H1 (cell line): ENCODE data around the gene RPL13A. TPM values are rescaled to one million over a fixed set of nuclear protein-coding genes. Genes with fewer than 3 reads are reported as not detected.

ENCODE experiments used
- CTCF ChIA-PET: fragments of 300-600 bp; sonication (Branson Sonifier 250); formaldehyde crosslinking; loops from one replicate; lab custom pipeline; 2021; ENCODE audit not compliant: partially characterized antibody; lab: Charles Lee
- POLR2A ChIA-PET: fragments of 300-600 bp; sonication (Branson Sonifier 250); formaldehyde crosslinking; loops from one replicate; lab custom pipeline; 2021; ENCODE audit warnings: inconsistent platforms; ENCODE audit not compliant: partially characterized antibody; lab: Charles Lee
- DNase-seq, 2 experiments: peaks; one replicate each; pipeline versions ENCODE4 v3.0.0 to v3.0.0-alpha.2; 2010 to 2022; ENCODE audit warnings: low spot score in 2 of 2, low read depth in 1 of 2, mixed read lengths in 1 of 2
- FAIRE-seq: peaks from 2 replicates; lab custom pipeline; 2011; peaks lifted over from hg19 to GRCh38; lab: Jason Lieb, UNC
- H2AFZ ChIP-seq: 2 replicates; pipeline ENCODE4 v1.8.1; 2012; ENCODE audit warnings: low read length, inconsistent platforms
- H2AK5ac ChIP-seq: 2 replicates; pipeline ENCODE4 v1.6.1; 2013; ENCODE audit warnings: low read depth, low read length
- H2BK120ac ChIP-seq: replicated peaks from 2 replicates; pipeline ENCODE3; 2013; ENCODE audit warnings: low read depth, low read length, inconsistent platforms
- H2BK12ac ChIP-seq: 2 replicates; pipeline ENCODE4 v1.6.1; 2013; ENCODE audit warnings: low read depth, low read length
- H2BK15ac ChIP-seq: 2 replicates; pipeline ENCODE4 v1.6.1; 2013; ENCODE audit warnings: low read length
- H2BK20ac ChIP-seq: 2 replicates; pipeline ENCODE4 v1.6.1; 2013; ENCODE audit warnings: low read length
- H2BK5ac ChIP-seq: 2 replicates; pipeline ENCODE4 v1.6.1; 2013; ENCODE audit warnings: low read depth, low read length
- H3K14ac ChIP-seq: 2 replicates; pipeline ENCODE4 v1.6.1; 2013; ENCODE audit warnings: inconsistent platforms; ENCODE audit not compliant: insufficient read length
- H3K18ac ChIP-seq: 2 replicates; pipeline ENCODE4 v1.6.1; 2013; ENCODE audit warnings: low read length; ENCODE audit errors: extremely low read depth
- H3K23ac ChIP-seq: 2 replicates; pipeline ENCODE4 v1.6.1; 2013; ENCODE audit warnings: inconsistent platforms; ENCODE audit not compliant: insufficient read length
- H3K23me2 ChIP-seq: 2 replicates; pipeline ENCODE4 v1.6.1; 2013; ENCODE audit warnings: low read depth, low read length
- H3K27ac ChIP-seq: 2 replicates; pipeline ENCODE4 v1.6.1; 2011; ENCODE audit warnings: low read depth, low read length, inconsistent platforms
- H3K27me3 ChIP-seq, 4 experiments: replicated peaks in 1 of 4; 1 replicate in 1 of 4; 2 replicates in 3 of 4; pipeline versions ENCODE4 v1.6.1 to v1.8.1; 2011 to 2013; ENCODE audit warnings: low read length in 3 of 4, mild to moderate bottlenecking in 3 of 4, inconsistent platforms in 2 of 4, mixed read lengths in 2 of 4, moderate library complexity in 1 of 4; ENCODE audit not compliant: control insufficient read depth in 3 of 4, insufficient read depth in 3 of 4; ENCODE audit errors: extremely low read depth in 1 of 4
- H3K36me3 ChIP-seq, 4 experiments: 2 replicates each; pipeline versions ENCODE4 v1.6.1 to v1.8.1; 2011 to 2013; ENCODE audit warnings: mild to moderate bottlenecking in 4 of 4, low read length in 3 of 4, moderate library complexity in 2 of 4, control low read depth in 1 of 4, inconsistent platforms in 1 of 4; ENCODE audit not compliant: insufficient read depth in 4 of 4, control insufficient read depth in 2 of 4
- H3K4ac ChIP-seq: replicated peaks from 2 replicates; pipeline ENCODE3; 2013; ENCODE audit warnings: low read length, low read depth, mixed read lengths, inconsistent platforms; ENCODE audit not compliant: insufficient read length
- H3K4me1 ChIP-seq, 4 experiments: replicated peaks in 1 of 4; 1 replicate in 1 of 4; 2 replicates in 3 of 4; pipeline versions ENCODE4 v1.6.1 to v1.8.1; 2011 to 2013; ENCODE audit warnings: low read length in 3 of 4, inconsistent platforms in 2 of 4, mixed read lengths in 1 of 4; ENCODE audit not compliant: insufficient read depth in 4 of 4, control insufficient read depth in 3 of 4
- H3K4me2 ChIP-seq, 2 experiments: 2 replicates each; pipeline versions ENCODE4 v1.6.1 to v1.8.1; 2011 to 2013; ENCODE audit warnings: low read depth in 2 of 2, low read length in 2 of 2, control low read depth in 1 of 2, inconsistent platforms in 1 of 2, mild to moderate bottlenecking in 1 of 2; ENCODE audit not compliant: insufficient read depth in 1 of 2
- H3K4me3 ChIP-seq, 4 experiments: fragments of 200-600, 300-600 bp in 1 of 4; sonication (generic), shearing (Covaris generic), sonication (Bioruptor Twin) in 1 of 4; 2 replicates each; pipeline versions ENCODE4 v1.5.1 to v1.8.1; 2011 to 2016; ENCODE audit warnings: low read length in 4 of 4, low read depth in 3 of 4, control low read depth in 2 of 4, inconsistent platforms in 2 of 4, mild to moderate bottlenecking in 2 of 4, mixed read lengths in 1 of 4, moderate library complexity in 1 of 4; ENCODE audit not compliant: insufficient read depth in 2 of 4; ENCODE audit errors: extremely low read depth in 1 of 4
- H3K56ac ChIP-seq: replicated peaks from 2 replicates; pipeline ENCODE3; 2013; ENCODE audit warnings: low read depth, mild to moderate bottlenecking, mixed read lengths, low read length, inconsistent platforms; ENCODE audit not compliant: insufficient read length
- H3K79me1 ChIP-seq: 2 replicates; pipeline ENCODE4 v1.6.1; 2013; ENCODE audit warnings: low read depth, low read length, control low read depth
- H3K79me2 ChIP-seq, 2 experiments: 2 replicates each; pipeline versions ENCODE4 v1.6.1 to v1.8.1; 2012 to 2013; ENCODE audit warnings: low read length in 2 of 2, mild to moderate bottlenecking in 2 of 2, inconsistent platforms in 1 of 2; ENCODE audit not compliant: insufficient read depth in 2 of 2, control insufficient read depth in 1 of 2
- H3K9ac ChIP-seq, 4 experiments: replicated peaks in 1 of 4; 1 replicate in 1 of 4; 2 replicates in 3 of 4; pipeline versions ENCODE4 v1.6.1 to v1.8.1; 2011 to 2013; ENCODE audit warnings: low read depth in 3 of 4, low read length in 3 of 4, control low read depth in 2 of 4, mild to moderate bottlenecking in 2 of 4, moderate library complexity in 2 of 4, inconsistent platforms in 1 of 4; ENCODE audit errors: extremely low read depth in 1 of 4
- H3K9me3 ChIP-seq, 2 experiments: 2 replicates each; pipeline versions ENCODE4 v1.6.1 to v1.8.1; 2012 to 2013; ENCODE audit warnings: mild to moderate bottlenecking in 2 of 2, moderate library complexity in 2 of 2, control low read depth in 1 of 2, inconsistent platforms in 1 of 2, low read depth in 1 of 2, low read length in 1 of 2, mixed read lengths in 1 of 2; ENCODE audit not compliant: insufficient read depth in 2 of 2
- H4K20me1 ChIP-seq, 2 experiments: replicated peaks in 1 of 2; 2 replicates each; pipeline versions ENCODE3 to v1.8.1; 2011 to 2013; ENCODE audit warnings: inconsistent platforms in 2 of 2, low read length in 2 of 2, mild to moderate bottlenecking in 1 of 2; ENCODE audit not compliant: insufficient read depth in 2 of 2, control insufficient read depth in 1 of 2
- H4K5ac ChIP-seq: 2 replicates; pipeline ENCODE4 v1.6.1; 2013; ENCODE audit warnings: low read length, low read depth, mixed read lengths, inconsistent platforms; ENCODE audit not compliant: insufficient read length
- H4K8ac ChIP-seq: 2 replicates; pipeline ENCODE4 v1.8.0; 2013; ENCODE audit warnings: mild to moderate bottlenecking, moderate library complexity, low read length, inconsistent platforms; ENCODE audit not compliant: insufficient read depth; ENCODE audit errors: extremely low read depth
- H4K91ac ChIP-seq: replicated peaks from 2 replicates; pipeline ENCODE3; 2013; ENCODE audit warnings: low read length, mixed read lengths, inconsistent platforms; ENCODE audit not compliant: insufficient read length
- WGBS, 2 experiments: shearing (Covaris generic) in 1 of 2; methylation state at CpG; one replicate each; pipeline versions ENCODE4 v1.1.6 to v1.1.7; 2013 to 2015; ENCODE audit warnings: low lambda C conversion rate in 2 of 2, mixed read lengths in 2 of 2, inconsistent platforms in 1 of 2, low coverage in 1 of 2, missing lambda C conversion rate in 1 of 2; ENCODE audit not compliant: insufficient replicate concordance in 2 of 2, insufficient coverage in 1 of 2, insufficient read length in 1 of 2; ENCODE audit errors: extremely low coverage in 1 of 2, missing lambda C conversion rate in 1 of 2; 5-methylcytosine and 5-hydroxymethylcytosine counted together
- polyA plus RNA-seq, 7 experiments: library from polyadenylated mRNA; depleted of rRNA in 3 of 7; stranded (reverse) in 5 of 7; unstranded in 2 of 7; fragments of >200 nt in 5 of 7; fragments of 200-250 nt in 2 of 7; gene quantifications; 1 replicate in 5 of 7; 2 replicates in 1 of 7; 4 replicates in 1 of 7; pipeline versions ENCODE4 v1.2.1 to v1.2.3, GENCODE V29; 2011 to 2013; ENCODE audit warnings: missing spikeins in 2 of 7, mixed read lengths in 2 of 7
- total RNA-seq: library from RNA; stranded (reverse); fragmentation: NEBNext Ultra II Directional; extraction: Animal tissue kit (Norgen Biotek cat#: 25700); gene quantifications from 2 replicates; pipeline ENCODE4 v1.2.1, GENCODE V29; 2021

Gene RPL13A
- total and polyA plus RNA-seq, 2 of the 8 experiments (the other 6 are each of a cell fraction or from before 2014, with no cell fraction given) = 3,305 to 8,868 TPM

- no peak overlapping the region for H3K4me3 ChIP-seq
- no peak overlapping the region for H4K8ac ChIP-seq
- H3K23me2 ChIP-seq = peaks cover 4% of the 10 kb centered on the region
- H3K9me3 ChIP-seq = no peaks in the 10 kb centered on the region
- H2AK5ac ChIP-seq = no peak overlapping the region
- no peaks in the 10 kb centered on the region for H4K20me1 ChIP-seq
- DNase-seq (no peak), FAIRE-seq (no peak)
- no peak overlapping the region for H3K18ac ChIP-seq
- no peak overlapping the region for H2BK120ac ChIP-seq
- no peak overlapping the region for H3K23ac ChIP-seq
- H3K4me1 ChIP-seq = no peaks in the 10 kb centered on the region; a peak in 1 of 7 replicates
- H3K4ac ChIP-seq = no peak overlapping the region
- no peak overlapping the region for H4K5ac ChIP-seq
- no peaks in the 10 kb centered on the region for H3K27me3 ChIP-seq
- no peak overlapping the region for H3K56ac ChIP-seq
- no peak overlapping the region for H2BK20ac ChIP-seq
- H2AFZ ChIP-seq = no peak overlapping the region
- peaks cover 0 to 12% of the 10 kb centered on the region in 2 experiments; a peak in 1 of 4 replicates for H3K79me2 ChIP-seq
- no peak overlapping the region for H2BK15ac ChIP-seq
- H3K14ac ChIP-seq = no peak overlapping the region
- no peak overlapping the region for H2BK12ac ChIP-seq
- H4K91ac ChIP-seq = no peak overlapping the region
- H3K4me2 ChIP-seq = no peak overlapping the region
- no peak overlapping the region for H3K9ac ChIP-seq
- no peak overlapping the region for H3K27ac ChIP-seq
- POLR2A ChIA-PET = interaction anchor here (0.8 to 1.9 kb wide), 5 partner anchors 13 to 105 kb away, joined by 3 to 5 read pairs (median 5); no protein-coding TSS in a partner anchor
- H3K36me3 ChIP-seq = peaks cover 0 to 10% (median 0%) of the 10 kb centered on the region in 4 experiments; a peak in 3 of 8 replicates
- CTCF ChIA-PET = interaction anchor here (0.6 to 2.4 kb wide), 4 partner anchors 12 to 666 kb away, joined by 3 to 9 read pairs (median 3); partner anchors contain the start of gene FLT3LG
- H3K79me1 ChIP-seq = no peaks in the 10 kb centered on the region; the same call in 1 of the 2 replicates
- no peak overlapping the region for H2BK5ac ChIP-seq
- 95% methylated on average over 5 of the region's 5 CpGs; no CpG with 5 or more reads in 1 of the 2 experiments for WGBS, 2 experiments
Observed at GRCh38 chr19:49456326-49456725, 31.1 kb upstream of the RPL13A start.
